Panc1 (cell line): ENCODE results near the gene CFAP45. TPM values are rescaled to one million over a fixed set of nuclear protein-coding genes. Genes with fewer than 3 reads are reported as not detected.

Experiments
- ATAC-seq: fragments of 200-7000 bp; cut with Tn5 transposase; 2 replicates; pipeline ENCODE4 v1.9.1; 2020; ENCODE audit warnings: mild to moderate bottlenecking, moderate library complexity
- BruUV-seq: library from RNA; stranded (reverse); fragments of 400-500 nt; replicated peaks from 2 replicates; lab custom pipeline; 2021; lab: Mats Ljungman, UMichigan
- CTCF ChIA-PET: fragments of 300-600 bp; sonication (Branson Sonifier 250); formaldehyde crosslinking; loops from one replicate; lab custom pipeline; 2022; ENCODE audit warnings: antibody characterized with exemption; lab: Charles Lee
- POLR2A ChIA-PET: fragments of 300-600 bp; sonication (Branson Sonifier 250); formaldehyde crosslinking; loops from one replicate; lab custom pipeline; 2022; ENCODE audit warnings: antibody characterized with exemption; lab: Charles Lee
- DNase-seq: peaks from one replicate; pipeline ENCODE4 v3.0.0-alpha.2; 2010; ENCODE audit warnings: low read depth, low spot score
- H3K27ac ChIP-seq: 2 replicates; pipeline ENCODE4 v1.5.1; 2011; ENCODE audit warnings: mild to moderate bottlenecking, low read length, inconsistent platforms
- H3K27me3 ChIP-seq: fragments of 200-500 bp; sonication (Bioruptor generic); 2 replicates; pipeline ENCODE4 v1.6.0; 2014; ENCODE audit warnings: low read length, inconsistent platforms; ENCODE audit not compliant: control insufficient read depth, insufficient read depth
- H3K36me3 ChIP-seq: fragments of 200-500 bp; sonication (Bioruptor generic); 2 replicates; pipeline ENCODE4 v1.5.1; 2014; ENCODE audit warnings: inconsistent platforms, mild to moderate bottlenecking, low read length, moderate library complexity; ENCODE audit not compliant: control insufficient read depth, insufficient read depth
- H3K4me1 ChIP-seq: 2 replicates; pipeline ENCODE4 v1.5.1; 2011; ENCODE audit warnings: inconsistent platforms, mild to moderate bottlenecking, low read length, moderate library complexity; ENCODE audit not compliant: control insufficient read depth, insufficient read depth
- H3K4me3 ChIP-seq, 2 experiments: 2 replicates each; pipeline ENCODE4 v1.5.1; 2011 to 2012; ENCODE audit warnings: low read depth in 2 of 2, low read length in 2 of 2, mild to moderate bottlenecking in 2 of 2, inconsistent platforms in 1 of 2, moderate library complexity in 1 of 2
- H3K9me3 ChIP-seq: fragments of 200-500 bp; sonication (Bioruptor generic); 2 replicates; pipeline ENCODE4 v1.5.1; 2014; ENCODE audit warnings: low read depth, mild to moderate bottlenecking, inconsistent platforms, low read length, moderate library complexity; ENCODE audit not compliant: control insufficient read depth, insufficient read depth
- CTCF ChIP-seq: fragments of 450-650 bp; IDR thresholded peaks from 2 replicates; pipeline ENCODE4 v1.5.1; 2017; ENCODE audit warnings: mild to moderate bottlenecking
- POLR2AphosphoS5 ChIP-seq: IDR thresholded peaks from 2 replicates; pipeline ENCODE4 v1.6.1; 2012; ENCODE audit warnings: mild to moderate bottlenecking, low read depth, low read length, moderate library complexity
- SIN3A ChIP-seq: IDR thresholded peaks from 2 replicates; pipeline ENCODE4 v1.6.1; 2012; ENCODE audit warnings: low read depth, mild to moderate bottlenecking, low read length, moderate library complexity, borderline replicate concordance; ENCODE audit not compliant: insufficient read depth
- TCF7L2 ChIP-seq: IDR thresholded peaks from 2 replicates; pipeline ENCODE4 v1.6.1; 2011; ENCODE audit warnings: mild to moderate bottlenecking, low read depth, low read length, inconsistent platforms
- in situ Hi-C: cut with HindIII; loops from 2 replicates; pipeline ENCODE4 v1.10.0; 2016; ENCODE audit warnings: low sequenced_read_pairs, low pct_unique_long_range_greater_than_20kb
- intact Hi-C: fragments of 100-400 bp; cut with micrococcal nuclease; formaldehyde crosslinking; loops from one replicate; pipeline ENCODE4 v1.10.0; 2022; ENCODE audit not compliant: unreplicated experiment
- total RNA-seq: library from RNA; stranded (reverse); gene quantifications from one replicate; pipeline ENCODE4 v1.2.1, GENCODE V29; 2021; ENCODE audit not compliant: unreplicated experiment
- TF ChIP-seq, protein P1 (sequence below), 2 experiments: IDR thresholded peaks; 2 replicates each; pipeline ENCODE4 v1.6.1; 2011 to 2012; ENCODE audit warnings: low read depth in 2 of 2, control low read depth in 1 of 2, low read length in 1 of 2, mild to moderate bottlenecking in 1 of 2, moderate library complexity in 1 of 2; ENCODE audit not compliant: insufficient read depth in 1 of 2

The CFAP45 gene
- total RNA-seq, 1 experiment from 2014 or later, result 1.6 TPM

GRCh38 chr1:159944623-159945455 lies 44.9 kb upstream of the CFAP45 start:
- Histone ChIP-seq H3K36me3 (peaks cover 2% of the 10 kb centered on the region; the same call in 1 of the 2 replicates), H3K4me1 (peaks cover 3% of the 10 kb centered on the region), H3K27me3 (peaks cover 16% of the 10 kb centered on the region), H3K9me3 (no peaks in the 10 kb centered on the region), H3K4me3 (peak overlapping the region in 1 of 2 experiments; percentile 36; a peak in 2 of 4 replicates), H3K27ac (no peak overlapping the region)
- ATAC-seq, result no peak
- no TSS peak for BruUV-seq
- intact Hi-C loops, result no loop called here
- TF ChIP-seq SIN3A (no peak), POLR2AphosphoS5 (no peak), CTCF (no peak), TCF7L2 (no peak)
- TF ChIP-seq, protein P1, sequence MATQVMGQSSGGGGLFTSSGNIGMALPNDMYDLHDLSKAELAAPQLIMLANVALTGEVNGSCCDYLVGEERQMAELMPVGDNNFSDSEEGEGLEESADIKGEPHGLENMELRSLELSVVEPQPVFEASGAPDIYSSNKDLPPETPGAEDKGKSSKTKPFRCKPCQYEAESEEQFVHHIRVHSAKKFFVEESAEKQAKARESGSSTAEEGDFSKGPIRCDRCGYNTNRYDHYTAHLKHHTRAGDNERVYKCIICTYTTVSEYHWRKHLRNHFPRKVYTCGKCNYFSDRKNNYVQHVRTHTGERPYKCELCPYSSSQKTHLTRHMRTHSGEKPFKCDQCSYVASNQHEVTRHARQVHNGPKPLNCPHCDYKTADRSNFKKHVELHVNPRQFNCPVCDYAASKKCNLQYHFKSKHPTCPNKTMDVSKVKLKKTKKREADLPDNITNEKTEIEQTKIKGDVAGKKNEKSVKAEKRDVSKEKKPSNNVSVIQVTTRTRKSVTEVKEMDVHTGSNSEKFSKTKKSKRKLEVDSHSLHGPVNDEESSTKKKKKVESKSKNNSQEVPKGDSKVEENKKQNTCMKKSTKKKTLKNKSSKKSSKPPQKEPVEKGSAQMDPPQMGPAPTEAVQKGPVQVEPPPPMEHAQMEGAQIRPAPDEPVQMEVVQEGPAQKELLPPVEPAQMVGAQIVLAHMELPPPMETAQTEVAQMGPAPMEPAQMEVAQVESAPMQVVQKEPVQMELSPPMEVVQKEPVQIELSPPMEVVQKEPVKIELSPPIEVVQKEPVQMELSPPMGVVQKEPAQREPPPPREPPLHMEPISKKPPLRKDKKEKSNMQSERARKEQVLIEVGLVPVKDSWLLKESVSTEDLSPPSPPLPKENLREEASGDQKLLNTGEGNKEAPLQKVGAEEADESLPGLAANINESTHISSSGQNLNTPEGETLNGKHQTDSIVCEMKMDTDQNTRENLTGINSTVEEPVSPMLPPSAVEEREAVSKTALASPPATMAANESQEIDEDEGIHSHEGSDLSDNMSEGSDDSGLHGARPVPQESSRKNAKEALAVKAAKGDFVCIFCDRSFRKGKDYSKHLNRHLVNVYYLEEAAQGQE (IDR thresholded peaks at IDR 0.05; ENCODE audit: insufficient read depth in 1 of 2, low read depth in 2 of 2, low read length in 1 of 2), result no peak
- in situ Hi-C loops, result no loop called here
- ChIA-PET CTCF (no interaction called here), POLR2A (no interaction called here)
- DNase-seq, result no peak

DNA sequence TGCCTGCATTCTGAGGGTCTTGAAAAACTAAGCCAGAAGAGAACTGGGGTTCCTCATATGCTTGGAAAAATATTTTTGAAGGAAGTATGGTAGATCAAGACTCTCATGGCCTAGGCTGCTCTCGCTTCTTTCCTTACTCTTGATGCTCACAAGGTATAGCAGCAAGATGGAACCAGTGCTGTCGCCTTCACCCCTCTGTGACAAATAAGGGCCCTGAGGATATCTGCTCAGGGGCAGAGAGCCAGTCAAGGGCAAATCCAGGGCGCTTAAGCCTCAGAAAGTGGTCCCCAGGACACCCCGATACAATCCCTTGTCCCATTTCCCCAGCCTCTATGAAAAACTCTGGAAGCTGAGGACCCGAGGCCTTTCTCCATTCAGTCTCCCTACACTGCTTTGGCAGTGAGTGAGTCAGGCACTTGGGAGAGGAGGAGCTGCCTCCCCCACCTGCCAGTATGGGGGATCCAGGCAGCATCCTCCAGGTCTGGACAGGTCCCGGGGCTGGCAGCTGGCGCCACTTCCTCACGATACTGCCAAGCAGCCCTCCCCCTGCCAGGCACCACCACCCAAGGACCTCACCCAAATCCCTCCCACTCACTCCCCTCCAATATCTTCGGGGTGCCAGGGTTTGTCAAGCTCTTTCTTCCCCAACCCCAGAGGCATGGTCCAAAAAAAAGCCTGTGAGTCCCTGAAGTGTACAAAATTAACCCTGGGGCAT lies 44.1 kb upstream of the CFAP45 start:
- no peak overlapping the region for H3K4me3 ChIP-seq
- in situ Hi-C loops (no loop called here), intact Hi-C loops (no loop called here)
- DNase-seq (no peak), ATAC-seq (no peak)
- POLR2A ChIA-PET, result no interaction called here
- no peaks in the 10 kb centered on the region for H3K9me3 ChIP-seq
- TF ChIP-seq SIN3A, result no peak
- TF ChIP-seq POLR2AphosphoS5, result no peak
- TF ChIP-seq, protein P1 (IDR thresholded peaks at IDR 0.05; ENCODE audit: insufficient read depth in 1 of 2, low read depth in 2 of 2, low read length in 1 of 2), result no peak
- no peak for TF ChIP-seq CTCF
- TF ChIP-seq TCF7L2, result no peak
- H3K27me3 ChIP-seq, result peaks cover 16% of the 10 kb centered on the region
- CTCF ChIA-PET, result no interaction called here
- H3K36me3 ChIP-seq, result peaks cover 2% of the 10 kb centered on the region; the same call in 1 of the 2 replicates
- H3K4me1 ChIP-seq, result peaks cover 3% of the 10 kb centered on the region; the same call in 1 of the 2 replicates
- no TSS peak for BruUV-seq
- no peak overlapping the region for H3K27ac ChIP-seq
